Measurements from ENCODE around the gene SPTBN1.

GRCh38 chr2:54465143-54465542 lies 9.0 kb downstream of the SPTBN1 start:
- TF ChIP-seq, protein P1, sequence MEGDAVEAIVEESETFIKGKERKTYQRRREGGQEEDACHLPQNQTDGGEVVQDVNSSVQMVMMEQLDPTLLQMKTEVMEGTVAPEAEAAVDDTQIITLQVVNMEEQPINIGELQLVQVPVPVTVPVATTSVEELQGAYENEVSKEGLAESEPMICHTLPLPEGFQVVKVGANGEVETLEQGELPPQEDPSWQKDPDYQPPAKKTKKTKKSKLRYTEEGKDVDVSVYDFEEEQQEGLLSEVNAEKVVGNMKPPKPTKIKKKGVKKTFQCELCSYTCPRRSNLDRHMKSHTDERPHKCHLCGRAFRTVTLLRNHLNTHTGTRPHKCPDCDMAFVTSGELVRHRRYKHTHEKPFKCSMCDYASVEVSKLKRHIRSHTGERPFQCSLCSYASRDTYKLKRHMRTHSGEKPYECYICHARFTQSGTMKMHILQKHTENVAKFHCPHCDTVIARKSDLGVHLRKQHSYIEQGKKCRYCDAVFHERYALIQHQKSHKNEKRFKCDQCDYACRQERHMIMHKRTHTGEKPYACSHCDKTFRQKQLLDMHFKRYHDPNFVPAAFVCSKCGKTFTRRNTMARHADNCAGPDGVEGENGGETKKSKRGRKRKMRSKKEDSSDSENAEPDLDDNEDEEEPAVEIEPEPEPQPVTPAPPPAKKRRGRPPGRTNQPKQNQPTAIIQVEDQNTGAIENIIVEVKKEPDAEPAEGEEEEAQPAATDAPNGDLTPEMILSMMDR (IDR thresholded peaks at IDR 0.05), result no peak
- TF ChIP-seq POLR2AphosphoS5 (IDR thresholded peaks at IDR 0.05) (no peak), POLR2A (IDR thresholded peaks at IDR 0.05) (no peak)

Measured in stomach (tissue), 4 donors.